Thyroid gland (tissue), 4 donors: ENCODE results near the gene SPARC. TPM values are rescaled to one million over a fixed set of nuclear protein-coding genes. Genes with fewer than 3 reads are reported as not detected.

Source experiments
- DNase-seq, 2 donors: peaks; one replicate each; pipeline ENCODE4 v3.0.0-alpha.2; 2019
- H3K27ac ChIP-seq, 3 donors: fragments of 200-600 bp; sonication (generic); 1 replicate in 2 of 3; 2 replicates in 1 of 3; pipeline ENCODE4 v1.5.1; 2016 to 2019; ENCODE audit warnings: mild to moderate bottlenecking in 1 of 3, moderate library complexity in 1 of 3
- H3K27me3 ChIP-seq: fragments of 200-600 bp; sonication (generic); one replicate; pipeline ENCODE4 v1.5.1; 2019
- H3K36me3 ChIP-seq, 2 donors: fragments of 200-600 bp; sonication (generic); one replicate each; pipeline ENCODE4 v1.5.1; 2016 to 2019
- H3K4me1 ChIP-seq, 2 donors: fragments of 200-600 bp; sonication (generic); one replicate each; pipeline ENCODE4 v1.5.1; 2017 to 2019
- H3K4me3 ChIP-seq, 3 donors: fragments of 200-600 bp; sonication (generic); replicated peaks in 1 of 3; 1 replicate in 2 of 3; 2 replicates in 1 of 3; pipeline ENCODE4 v1.5.1; 2016; ENCODE audit warnings: mild to moderate bottlenecking in 1 of 3
- H3K9me3 ChIP-seq: fragments of 200-600 bp; sonication (generic); one replicate; pipeline ENCODE4 v1.5.1; 2017
- POLR2A ChIP-seq, 2 donors: fragments of 450-650 bp; IDR thresholded peaks; one replicate each; pipeline ENCODE4 v1.6.1; 2017; ENCODE audit warnings: antibody characterized with exemption in 2 of 2, mild to moderate bottlenecking in 2 of 2, moderate library complexity in 1 of 2
- WGBS, 2 donors: methylation state at CpG; one replicate each; pipeline ENCODE4 v1.1.5; 2017; 5-methylcytosine and 5-hydroxymethylcytosine counted together
- intact Hi-C: fragments of 100-400 bp; cut with DNase I; formaldehyde crosslinking; loops from one replicate; pipeline ENCODE4 v1.15.1; 2023
- total RNA-seq, 4 donors: library from RNA; depleted of rRNA; stranded (reverse); fragments of >200 nt; gene quantifications; one replicate each; pipeline ENCODE4 v1.2.3, GENCODE V29; 2016
- TF ChIP-seq, protein P1 (sequence below), 6 experiments: fragments of 200-600 bp in 3 of 6; fragments of 450-650 bp in 3 of 6; sonication (generic) in 3 of 6; IDR thresholded peaks; one replicate each; pipeline ENCODE4 v1.5.1; 2016 to 2019; ENCODE audit warnings: antibody characterized with exemption in 6 of 6, mild to moderate bottlenecking in 2 of 6, inconsistent platforms in 1 of 6, moderate library complexity in 1 of 6

Gene SPARC, protein sequence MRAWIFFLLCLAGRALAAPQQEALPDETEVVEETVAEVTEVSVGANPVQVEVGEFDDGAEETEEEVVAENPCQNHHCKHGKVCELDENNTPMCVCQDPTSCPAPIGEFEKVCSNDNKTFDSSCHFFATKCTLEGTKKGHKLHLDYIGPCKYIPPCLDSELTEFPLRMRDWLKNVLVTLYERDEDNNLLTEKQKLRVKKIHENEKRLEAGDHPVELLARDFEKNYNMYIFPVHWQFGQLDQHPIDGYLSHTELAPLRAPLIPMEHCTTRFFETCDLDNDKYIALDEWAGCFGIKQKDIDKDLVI
- 100 to 1,000 TPM; 302 to 327 (median 309) TPM for total RNA-seq

DNA sequence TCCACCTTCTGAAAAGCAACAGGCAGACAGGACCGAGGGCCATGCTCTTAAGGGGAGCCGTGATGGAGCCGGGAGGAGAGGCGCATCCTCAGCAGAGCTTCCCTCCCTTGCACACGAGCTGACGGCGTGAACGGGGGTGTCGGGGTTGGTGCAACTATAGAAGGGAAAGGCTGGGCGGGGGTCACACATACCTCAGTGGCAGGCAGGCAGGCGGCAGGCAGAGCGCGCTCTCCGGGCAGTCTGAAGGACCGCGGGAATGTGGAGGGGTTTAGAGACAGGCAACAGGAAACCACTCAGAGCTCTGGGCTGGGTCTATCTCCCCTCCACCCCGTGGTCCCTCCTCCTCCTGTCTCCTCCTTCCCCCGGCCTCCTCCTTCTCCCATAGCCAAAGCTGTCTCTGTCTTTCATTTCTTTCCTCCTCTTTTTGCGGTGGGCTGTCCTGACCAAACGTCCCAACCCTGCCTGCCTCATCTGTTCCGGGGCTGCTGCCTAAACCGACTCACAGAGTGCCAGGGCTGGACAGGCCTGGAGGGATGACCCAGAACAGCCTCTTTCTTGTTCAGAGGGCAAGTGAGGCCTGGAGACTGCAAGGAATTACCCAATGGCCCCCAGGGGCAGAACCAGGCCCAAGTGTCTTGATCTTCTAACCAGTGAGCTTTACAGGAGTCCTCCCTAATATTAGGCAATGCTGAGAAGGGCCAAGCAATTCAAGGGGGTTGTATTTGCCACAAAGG is at the start of gene SPARC:
Gene SPARC (minus strand): TSS at position 242 of the 734 bp plus-strand sequence. CDS start 10,727 bp downstream, outside the sequence.
- intact Hi-C loops = no loop called here
- peak within 1 kb of the TSS; percentile 31 to 67 (median 36) for H3K4me3 ChIP-seq
- peaks cover 8 to 30% of the 10 kb centered on the region in 2 donors for H3K4me1 ChIP-seq
- H3K36me3 ChIP-seq = no peaks in the 10 kb centered on the region
- no peaks in the 10 kb centered on the region for H3K27me3 ChIP-seq
- H3K9me3 ChIP-seq = no peaks in the 10 kb centered on the region
- WGBS, 2 donors = 1 to 3% methylated on average over 22 of the region's 22 CpGs
- peak within 1 kb of the TSS; percentile 85 to 93 (median 88) for H3K27ac ChIP-seq
- TF ChIP-seq, protein P1, sequence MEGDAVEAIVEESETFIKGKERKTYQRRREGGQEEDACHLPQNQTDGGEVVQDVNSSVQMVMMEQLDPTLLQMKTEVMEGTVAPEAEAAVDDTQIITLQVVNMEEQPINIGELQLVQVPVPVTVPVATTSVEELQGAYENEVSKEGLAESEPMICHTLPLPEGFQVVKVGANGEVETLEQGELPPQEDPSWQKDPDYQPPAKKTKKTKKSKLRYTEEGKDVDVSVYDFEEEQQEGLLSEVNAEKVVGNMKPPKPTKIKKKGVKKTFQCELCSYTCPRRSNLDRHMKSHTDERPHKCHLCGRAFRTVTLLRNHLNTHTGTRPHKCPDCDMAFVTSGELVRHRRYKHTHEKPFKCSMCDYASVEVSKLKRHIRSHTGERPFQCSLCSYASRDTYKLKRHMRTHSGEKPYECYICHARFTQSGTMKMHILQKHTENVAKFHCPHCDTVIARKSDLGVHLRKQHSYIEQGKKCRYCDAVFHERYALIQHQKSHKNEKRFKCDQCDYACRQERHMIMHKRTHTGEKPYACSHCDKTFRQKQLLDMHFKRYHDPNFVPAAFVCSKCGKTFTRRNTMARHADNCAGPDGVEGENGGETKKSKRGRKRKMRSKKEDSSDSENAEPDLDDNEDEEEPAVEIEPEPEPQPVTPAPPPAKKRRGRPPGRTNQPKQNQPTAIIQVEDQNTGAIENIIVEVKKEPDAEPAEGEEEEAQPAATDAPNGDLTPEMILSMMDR (IDR thresholded peaks at IDR 0.05) = no peak
- peak; percentile 53 to 95 for TF ChIP-seq POLR2A (IDR thresholded peaks at IDR 0.05)
- DNase-seq = peak; percentile 86 to 87

DNA sequence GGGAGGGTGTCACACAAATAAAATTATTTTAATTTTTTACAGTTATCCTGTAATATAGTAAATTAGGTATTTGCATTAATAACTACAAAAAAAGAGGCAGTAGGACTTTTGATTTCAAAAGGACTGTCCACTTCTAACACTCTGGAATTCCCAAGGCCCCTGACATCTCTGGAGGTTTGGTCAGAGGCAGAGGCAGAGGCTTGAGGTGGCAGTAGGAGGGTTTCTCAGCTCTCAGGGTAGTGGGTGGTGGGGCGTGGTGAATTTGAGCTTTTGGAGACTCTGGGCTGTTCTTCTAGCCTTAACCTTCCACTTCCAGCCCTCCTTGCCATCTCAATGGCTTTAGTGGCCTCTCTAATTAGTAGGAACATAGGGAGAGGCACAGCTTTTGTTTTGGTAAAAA is 48.9 kb upstream of the SPARC start:
- TF ChIP-seq, protein P1 (IDR thresholded peaks at IDR 0.05) = no peak
- no peak for TF ChIP-seq POLR2A (IDR thresholded peaks at IDR 0.05)
- H3K27ac ChIP-seq = no peak overlapping the region
- H3K9me3 ChIP-seq = no peaks in the 10 kb centered on the region
- intact Hi-C loops = no loop called here
- H3K4me1 ChIP-seq = peaks cover 0 to 7% of the 10 kb centered on the region in 2 donors
- DNase-seq = no peak
- no peaks in the 10 kb centered on the region for H3K36me3 ChIP-seq
- no peak overlapping the region for H3K4me3 ChIP-seq
- 95 to 100% methylated on average over 1 of the region's 1 CpG for WGBS, 2 donors
- no peaks in the 10 kb centered on the region for H3K27me3 ChIP-seq

DNA sequence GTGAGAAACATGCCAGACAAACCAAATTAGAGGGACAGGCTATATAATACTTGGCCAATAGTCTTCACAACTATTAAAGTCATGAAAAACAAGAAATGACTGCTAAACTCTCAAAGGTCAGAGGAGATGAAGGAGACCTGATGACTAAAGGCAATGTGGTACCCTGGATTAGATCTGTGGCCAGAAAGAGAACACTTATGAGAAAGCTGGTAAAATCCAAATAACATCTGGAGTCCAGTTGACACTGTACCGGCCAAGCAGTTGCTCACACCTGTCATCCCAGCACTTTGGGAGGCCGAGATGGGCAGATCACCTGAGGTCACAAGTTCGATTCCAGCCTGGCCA is 47.3 kb upstream of the SPARC start:
- intact Hi-C loops = no loop called here
- WGBS, 2 donors = 95 to 98% methylated on average over 3 of the region's 3 CpGs
- Histone ChIP-seq H3K36me3 (no peaks in the 10 kb centered on the region), H3K4me1 (no peaks in the 10 kb centered on the region), H3K27ac (no peak overlapping the region), H3K9me3 (no peaks in the 10 kb centered on the region), H3K27me3 (no peaks in the 10 kb centered on the region), H3K4me3 (no peak overlapping the region)
- TF ChIP-seq, protein P1 (IDR thresholded peaks at IDR 0.05) = no peak
- no peak for TF ChIP-seq POLR2A (IDR thresholded peaks at IDR 0.05)
- DNase-seq = no peak

DNA sequence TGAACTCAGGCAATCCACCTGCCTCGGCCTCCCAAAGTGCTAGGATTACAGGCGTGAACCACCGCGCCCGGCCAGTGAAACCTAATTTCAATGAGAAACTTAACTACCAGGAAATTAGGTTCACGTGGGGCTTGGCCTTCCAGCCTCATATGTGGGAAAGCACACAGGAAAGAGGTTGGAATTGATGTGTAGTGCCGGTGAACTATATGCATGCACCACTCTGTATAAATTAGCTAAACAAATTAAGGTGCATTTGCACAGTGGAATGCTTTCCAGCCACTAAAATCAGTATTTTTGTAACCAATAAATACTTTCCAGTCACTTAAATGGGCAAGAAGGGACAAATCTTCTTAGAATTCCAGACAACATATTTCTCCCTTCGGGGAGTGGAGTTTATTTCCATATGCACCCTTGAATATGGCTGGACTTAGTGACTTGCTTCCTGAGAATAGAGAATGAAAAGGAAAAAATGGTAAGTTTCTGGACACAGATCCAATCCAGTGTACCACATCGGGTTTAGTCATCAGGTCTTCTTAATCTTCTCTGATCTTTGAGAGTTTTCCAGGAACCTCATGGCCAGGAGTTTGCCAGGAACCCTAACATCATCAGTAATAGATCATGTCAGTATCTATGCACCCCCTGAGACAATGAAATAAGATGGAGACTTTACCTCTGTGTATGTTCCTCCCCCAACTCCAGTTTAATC is 46.8 kb upstream of the SPARC start:
- Histone ChIP-seq H3K9me3 (no peaks in the 10 kb centered on the region), H3K36me3 (no peaks in the 10 kb centered on the region), H3K27ac (no peak overlapping the region), H3K4me1 (no peaks in the 10 kb centered on the region), H3K27me3 (no peaks in the 10 kb centered on the region), H3K4me3 (no peak overlapping the region)
- WGBS, 2 donors = 94 to 95% methylated on average over 9 of the region's 9 CpGs
- DNase-seq = no peak
- intact Hi-C loops = no loop called here
- TF ChIP-seq POLR2A (IDR thresholded peaks at IDR 0.05) = no peak
- TF ChIP-seq, protein P1 (IDR thresholded peaks at IDR 0.05) = no peak
